Aorta (tissue), 4 donors: Measurements from ENCODE around the gene SDF2. TPM values are rescaled to one million over a fixed set of nuclear protein-coding genes. Genes with fewer than 3 reads are reported as not detected.

ENCODE experiments used
- polyA plus RNA-seq, 2 donors: library from polyadenylated mRNA; stranded (reverse); fragments of 200-250 nt; gene quantifications; one replicate each; pipeline ENCODE4 v1.2.3, GENCODE V29; 2013
- total RNA-seq, 2 donors: library from RNA; stranded (reverse); fragmentation: NEBNext Ultra II Directional; extraction: Animal tissue kit (Norgen Biotek cat#: 25700); gene quantifications; one replicate each; pipeline ENCODE4 v1.2.1, GENCODE V29; 2021
- donor health status: healthy with polysubstance abuse.
- donor health status: Bipolar disorder and iron deficiency.
- donor health status: DM: no; HTN: no; CAD: no.
- donor health status: DM: yes; HTN: yes; CAD: no.

The SDF2 gene
- total and polyA plus RNA-seq, 4 donors = 34.8 to 51.5 (median 38.8) TPM

Other genes with a start within 250 kb of the SDF2 start
- not detected for gene SLC13A2, start 188.3 kb downstream of the SDF2 start, total RNA-seq
- 10 to 100 TPM in 1 of 2 donors, not detected in 1; 23.8 TPM for gene SLC13A2, start 188.3 kb downstream of the SDF2 start, polyA plus RNA-seq
- not detected for gene FOXN1, start 155.6 kb downstream of the SDF2 start, total RNA-seq
- gene FOXN1, start 155.6 kb downstream of the SDF2 start, polyA plus RNA-seq = not detected
- gene UNC119, start 109.3 kb downstream of the SDF2 start, total RNA-seq = 10 to 100 TPM; 17.4 to 25.7 TPM
- gene UNC119, start 109.3 kb downstream of the SDF2 start, polyA plus RNA-seq = 10 to 100 TPM; 18.7 to 36.6 TPM
- gene PIGS, start 90.4 kb downstream of the SDF2 start, total RNA-seq = 10 to 100 TPM; 33.5 to 38.7 TPM
- 10 to 100 TPM; 21.8 to 37.7 TPM for gene PIGS, start 90.4 kb downstream of the SDF2 start, polyA plus RNA-seq
- gene ALDOC, start 85.0 kb downstream of the SDF2 start, total RNA-seq = 10 to 100 TPM; 22.1 to 27.1 TPM
- 10 to 100 TPM; 15.4 to 30.4 TPM for gene ALDOC, start 85.0 kb downstream of the SDF2 start, polyA plus RNA-seq
- gene SPAG5, start 62.9 kb downstream of the SDF2 start, total RNA-seq = 1 to 10 TPM; 2.2 to 3.6 TPM
- 1 to 10 TPM; 1.6 to 4.3 TPM for gene SPAG5, start 62.9 kb downstream of the SDF2 start, polyA plus RNA-seq
- gene RSKR, start 47.7 kb downstream of the SDF2 start, total RNA-seq = 10 to 100 TPM in 1 of 2 donors, 1 to 10 TPM in 1; 6.3 to 15.7 TPM
- 1 to 10 TPM in 1 of 2 donors, under 1 TPM in 1; 0.13 to 3.0 TPM for gene RSKR, start 47.7 kb downstream of the SDF2 start, polyA plus RNA-seq
- gene BLTP2, start 16.7 kb downstream of the SDF2 start, total RNA-seq = 100 to 1,000 TPM; 100 to 135 TPM
- gene BLTP2, start 16.7 kb downstream of the SDF2 start, polyA plus RNA-seq = 10 to 100 TPM; 27.7 to 27.8 TPM
- gene SUPT6H, start 299 bp upstream of the SDF2 start, total RNA-seq = 10 to 100 TPM; 73.1 to 81.2 TPM
- 10 to 100 TPM; 22.5 to 41.0 TPM for gene SUPT6H, start 299 bp upstream of the SDF2 start, polyA plus RNA-seq
- 1 to 10 TPM in 1 of 2 donors, under 1 TPM in 1; 0.78 to 6.6 TPM for gene PROCA1, start 50.0 kb upstream of the SDF2 start, total RNA-seq
- gene PROCA1, start 50.0 kb upstream of the SDF2 start, polyA plus RNA-seq = 1 to 10 TPM; 5.1 to 5.3 TPM
- 100 to 1,000 TPM; 107 to 115 TPM for gene RAB34, start 56.0 kb upstream of the SDF2 start, total RNA-seq
- 100 to 1,000 TPM; 133 to 303 TPM for gene RAB34, start 56.0 kb upstream of the SDF2 start, polyA plus RNA-seq
- 1,000 to 10,000 TPM; 1,133 to 1,177 TPM for gene RPL23A, start 58.1 kb upstream of the SDF2 start, total RNA-seq
- 1,000 to 10,000 TPM; 1,641 to 1,888 TPM for gene RPL23A, start 58.1 kb upstream of the SDF2 start, polyA plus RNA-seq
- 1 to 10 TPM in 1 of 2 donors, under 1 TPM in 1; 0.90 to 2.5 TPM for gene TLCD1, start 64.3 kb upstream of the SDF2 start, total RNA-seq
- 1 to 10 TPM in 1 of 2 donors, not detected in 1; 1.5 TPM for gene TLCD1, start 64.3 kb upstream of the SDF2 start, polyA plus RNA-seq
- 1 to 10 TPM; 1.6 to 4.5 TPM for gene NEK8, start 66.9 kb upstream of the SDF2 start, total RNA-seq
- 1 to 10 TPM; 2.0 to 5.3 TPM for gene NEK8, start 66.9 kb upstream of the SDF2 start, polyA plus RNA-seq
- gene TRAF4, start 82.1 kb upstream of the SDF2 start, total RNA-seq = 10 to 100 TPM; 18.8 to 24.6 TPM
- gene TRAF4, start 82.1 kb upstream of the SDF2 start, polyA plus RNA-seq = 10 to 100 TPM; 10.7 to 19.3 TPM
- 10 to 100 TPM; 18.4 to 18.7 TPM for gene FAM222B, start 180.9 kb upstream of the SDF2 start, total RNA-seq
- 1 to 10 TPM; 3.6 to 4.6 TPM for gene FAM222B, start 180.9 kb upstream of the SDF2 start, polyA plus RNA-seq
- gene ERAL1, start 193.1 kb upstream of the SDF2 start, total RNA-seq = 10 to 100 TPM; 17.1 to 20.0 TPM
- gene ERAL1, start 193.1 kb upstream of the SDF2 start, polyA plus RNA-seq = 10 to 100 TPM; 16.7 to 21.5 TPM
- gene FLOT2, start 235.8 kb upstream of the SDF2 start, total RNA-seq = 100 to 1,000 TPM in 1 of 2 donors, 10 to 100 TPM in 1; 99.1 to 108 TPM
- gene FLOT2, start 235.8 kb upstream of the SDF2 start, polyA plus RNA-seq = 10 to 100 TPM; 51.8 to 58.3 TPM
- gene DHRS13, start 241.2 kb upstream of the SDF2 start, total RNA-seq = 1 to 10 TPM; 4.3 to 6.1 TPM
- gene DHRS13, start 241.2 kb upstream of the SDF2 start, polyA plus RNA-seq = 1 to 10 TPM in 1 of 2 donors, under 1 TPM in 1; 0.75 to 2.7 TPM